ENCODE measurements around the gene C10orf90.

C10orf90 gene

DNA sequence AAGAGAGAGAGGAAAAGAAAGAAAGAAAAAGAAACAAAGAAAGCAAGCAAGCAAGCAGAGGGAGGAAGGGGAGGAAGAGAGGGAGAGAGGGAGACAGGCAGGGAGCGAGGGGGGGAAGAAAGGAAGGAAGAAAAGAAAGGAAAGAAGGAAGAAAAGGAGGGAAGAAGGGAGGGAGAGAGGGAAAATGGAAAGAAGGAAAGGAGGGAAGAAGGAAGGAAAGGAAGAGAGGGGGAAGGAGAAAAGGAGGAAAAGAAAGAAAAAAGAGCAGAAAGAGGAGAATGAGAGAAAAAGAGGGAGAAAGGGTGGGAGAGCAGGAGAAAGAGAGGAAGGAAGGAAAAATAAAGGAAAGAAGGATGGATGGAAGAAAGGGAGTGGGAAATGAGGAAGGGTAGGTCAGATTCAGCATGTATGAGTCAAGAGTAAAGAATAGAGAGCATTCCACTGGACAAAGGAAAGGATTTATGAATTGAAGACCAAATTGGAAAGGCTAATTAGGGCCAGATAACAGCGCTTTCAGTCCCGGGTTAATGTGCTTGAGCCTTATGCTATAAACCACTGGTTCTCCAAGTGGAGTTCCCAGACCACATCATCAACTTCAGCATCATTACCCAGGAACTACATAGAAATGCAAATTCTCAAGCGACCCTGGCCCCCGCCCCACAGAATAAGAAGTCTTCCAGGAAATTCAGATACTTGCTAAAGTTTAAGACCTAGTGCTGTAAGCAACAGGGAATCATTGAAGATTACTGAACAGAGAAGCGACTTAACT lies 85.1 kb downstream of the C10orf90 start:
- H3K4me3 ChIP-seq (ENCODE audit: low read depth, low read length) = no peak overlapping the region
- no peak for DNase-seq (ENCODE audit: low read depth)
- TF ChIP-seq, protein P1, sequence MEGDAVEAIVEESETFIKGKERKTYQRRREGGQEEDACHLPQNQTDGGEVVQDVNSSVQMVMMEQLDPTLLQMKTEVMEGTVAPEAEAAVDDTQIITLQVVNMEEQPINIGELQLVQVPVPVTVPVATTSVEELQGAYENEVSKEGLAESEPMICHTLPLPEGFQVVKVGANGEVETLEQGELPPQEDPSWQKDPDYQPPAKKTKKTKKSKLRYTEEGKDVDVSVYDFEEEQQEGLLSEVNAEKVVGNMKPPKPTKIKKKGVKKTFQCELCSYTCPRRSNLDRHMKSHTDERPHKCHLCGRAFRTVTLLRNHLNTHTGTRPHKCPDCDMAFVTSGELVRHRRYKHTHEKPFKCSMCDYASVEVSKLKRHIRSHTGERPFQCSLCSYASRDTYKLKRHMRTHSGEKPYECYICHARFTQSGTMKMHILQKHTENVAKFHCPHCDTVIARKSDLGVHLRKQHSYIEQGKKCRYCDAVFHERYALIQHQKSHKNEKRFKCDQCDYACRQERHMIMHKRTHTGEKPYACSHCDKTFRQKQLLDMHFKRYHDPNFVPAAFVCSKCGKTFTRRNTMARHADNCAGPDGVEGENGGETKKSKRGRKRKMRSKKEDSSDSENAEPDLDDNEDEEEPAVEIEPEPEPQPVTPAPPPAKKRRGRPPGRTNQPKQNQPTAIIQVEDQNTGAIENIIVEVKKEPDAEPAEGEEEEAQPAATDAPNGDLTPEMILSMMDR (IDR thresholded peaks at IDR 0.05; ENCODE audit: insufficient read depth, low read depth, low read length, missing control alignments) = no peak

DNA sequence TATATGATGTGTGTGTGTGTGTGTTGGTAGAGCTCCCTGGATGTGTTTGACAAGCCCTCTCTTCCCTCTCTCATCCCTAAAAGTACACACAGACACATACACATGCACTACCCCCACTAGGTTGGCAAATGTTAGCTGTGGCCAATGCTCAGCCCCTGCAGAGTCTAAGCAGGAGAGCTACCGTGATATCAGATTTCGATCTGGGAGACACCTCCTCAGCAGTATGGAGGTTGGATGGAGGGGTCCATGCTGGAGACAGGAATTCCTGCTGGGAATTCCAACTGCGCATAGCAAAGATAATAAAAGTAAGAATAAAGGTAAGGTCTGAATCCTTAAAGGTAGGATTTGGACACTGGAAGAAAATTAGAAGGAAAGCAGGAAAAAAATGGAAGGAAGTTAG lies 85.7 kb downstream of the C10orf90 start:
- H3K4me3 ChIP-seq (ENCODE audit: low read depth, low read length) = no peak overlapping the region
- TF ChIP-seq, protein P1 (IDR thresholded peaks at IDR 0.05; ENCODE audit: insufficient read depth, low read depth, low read length, missing control alignments) = no peak
- no peak for DNase-seq (ENCODE audit: low read depth)

DNA sequence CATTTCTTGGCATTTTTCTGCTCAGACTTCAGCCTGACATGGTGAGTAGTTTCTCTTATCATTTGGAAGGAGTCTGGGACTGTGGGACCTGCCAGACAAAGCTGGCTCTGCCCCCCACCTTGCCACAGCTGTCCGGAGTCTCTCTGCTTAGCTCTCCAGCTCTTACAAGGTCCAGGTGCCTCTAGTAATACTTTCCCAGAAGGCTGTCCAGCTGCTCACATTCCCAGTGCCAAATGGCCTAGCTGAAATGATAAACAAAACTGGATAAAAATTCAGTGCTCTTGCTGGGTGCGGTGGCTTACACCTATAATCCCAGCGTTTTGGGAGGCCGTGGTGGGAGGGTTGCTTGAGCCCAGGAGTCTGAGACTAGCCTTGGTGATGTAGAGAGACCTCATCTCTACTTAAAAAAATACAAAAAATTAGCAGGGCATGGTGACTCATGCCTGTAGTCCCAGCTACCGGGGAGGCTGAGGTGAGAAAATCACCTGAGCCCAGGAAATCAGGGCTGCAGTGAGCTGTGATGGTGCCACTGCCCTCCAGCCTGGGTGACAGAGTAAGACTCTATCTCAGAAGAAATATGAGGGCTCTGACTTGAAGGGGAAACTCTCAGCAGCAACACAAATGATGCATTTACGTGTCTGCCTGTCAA lies 86.8 kb downstream of the C10orf90 start:
- H3K4me3 ChIP-seq (ENCODE audit: low read depth, low read length) = no peak overlapping the region
- TF ChIP-seq, protein P1 (IDR thresholded peaks at IDR 0.05; ENCODE audit: insufficient read depth, low read depth, low read length, missing control alignments) = no peak
- DNase-seq (ENCODE audit: low read depth) = no peak

DNA sequence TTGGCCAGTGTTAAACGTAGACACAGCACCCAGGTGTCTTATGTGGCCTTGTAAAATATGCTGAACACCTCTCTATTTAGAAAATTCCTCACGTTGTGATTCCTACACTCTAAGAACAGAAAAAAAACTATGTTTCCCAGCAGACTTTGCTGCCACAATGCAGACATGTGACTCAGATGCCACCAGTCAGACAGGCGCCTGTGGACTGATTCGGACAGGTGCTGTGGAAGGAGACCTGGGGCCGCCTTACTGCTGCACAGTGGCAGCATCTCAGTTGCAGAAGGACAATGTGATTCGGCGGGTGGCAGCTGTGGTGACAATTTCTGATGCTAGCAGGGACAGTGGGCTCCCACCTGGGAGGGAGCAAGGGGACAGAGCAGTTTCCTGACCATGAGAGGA lies 88.8 kb downstream of the C10orf90 start:
- TF ChIP-seq, protein P1 (IDR thresholded peaks at IDR 0.05; ENCODE audit: insufficient read depth, low read depth, low read length, missing control alignments) = no peak
- no peak overlapping the region for H3K4me3 ChIP-seq (ENCODE audit: low read depth, low read length)
- no peak for DNase-seq (ENCODE audit: low read depth)

DNA sequence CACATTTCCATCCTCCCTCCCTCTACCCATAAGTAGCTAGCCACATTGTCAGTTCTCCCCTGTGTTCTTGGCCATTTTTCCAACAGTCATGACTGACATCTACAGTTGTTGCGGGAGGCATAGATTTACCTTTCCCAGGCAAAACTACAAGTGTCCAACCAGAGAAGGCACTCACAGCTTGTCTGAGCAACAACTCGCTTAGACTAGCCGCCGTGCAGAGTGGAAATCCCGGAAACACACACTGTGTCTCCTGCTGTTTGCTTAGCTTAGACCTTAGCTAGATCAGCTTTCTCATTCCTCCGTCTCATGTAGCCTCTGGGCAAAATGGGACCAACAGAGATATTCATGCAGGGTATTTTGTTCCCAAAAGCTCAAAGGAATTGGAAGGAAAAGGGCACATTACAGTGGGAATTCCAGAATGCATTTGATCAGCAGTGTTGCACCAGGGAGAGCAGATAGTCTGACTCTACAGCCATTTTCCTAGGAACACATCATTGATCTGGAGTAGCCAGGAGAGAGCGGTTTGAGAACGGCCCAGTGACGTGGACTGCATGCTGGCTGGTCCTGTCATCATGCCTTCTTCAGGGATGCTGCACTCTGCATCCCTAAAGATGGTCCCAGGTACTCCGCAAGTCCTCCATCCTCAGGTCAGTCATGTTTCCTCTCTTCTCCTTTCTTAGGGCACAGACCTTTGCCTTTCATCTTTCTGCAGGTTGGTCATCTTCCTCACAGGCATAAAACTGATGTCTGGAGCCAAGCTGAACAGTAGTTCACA lies 89.4 kb downstream of the C10orf90 start:
- no peak for DNase-seq (ENCODE audit: low read depth)
- no peak overlapping the region for H3K4me3 ChIP-seq (ENCODE audit: low read depth, low read length)
- TF ChIP-seq, protein P1 (IDR thresholded peaks at IDR 0.05; ENCODE audit: insufficient read depth, low read depth, low read length, missing control alignments) = no peak

DNA sequence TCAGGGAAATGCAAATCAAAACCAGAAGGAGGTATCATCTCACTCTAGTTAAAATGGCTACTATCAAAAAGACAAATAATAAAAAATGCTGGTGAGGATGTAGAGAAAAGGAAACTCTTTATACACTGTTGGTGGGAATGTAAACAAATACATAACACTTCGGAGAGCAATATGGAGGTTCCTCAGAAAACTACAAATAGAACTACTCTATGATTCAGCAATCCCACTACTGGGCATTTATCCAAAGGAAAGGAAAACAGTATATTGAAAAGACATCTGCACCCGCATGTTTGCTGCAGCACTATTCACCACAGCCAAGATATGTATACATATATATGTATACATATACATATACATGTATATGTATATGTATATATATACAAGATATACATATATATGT lies 94.2 kb downstream of the C10orf90 start:
- TF ChIP-seq, protein P1 (IDR thresholded peaks at IDR 0.05; ENCODE audit: insufficient read depth, low read depth, low read length, missing control alignments) = no peak
- no peak overlapping the region for H3K4me3 ChIP-seq (ENCODE audit: low read depth, low read length)
- DNase-seq (ENCODE audit: low read depth) = no peak

Measured in GM12865 (cell line).